ENCODE measurements around the gene POMGNT2.

POMGNT2 gene

DNA sequence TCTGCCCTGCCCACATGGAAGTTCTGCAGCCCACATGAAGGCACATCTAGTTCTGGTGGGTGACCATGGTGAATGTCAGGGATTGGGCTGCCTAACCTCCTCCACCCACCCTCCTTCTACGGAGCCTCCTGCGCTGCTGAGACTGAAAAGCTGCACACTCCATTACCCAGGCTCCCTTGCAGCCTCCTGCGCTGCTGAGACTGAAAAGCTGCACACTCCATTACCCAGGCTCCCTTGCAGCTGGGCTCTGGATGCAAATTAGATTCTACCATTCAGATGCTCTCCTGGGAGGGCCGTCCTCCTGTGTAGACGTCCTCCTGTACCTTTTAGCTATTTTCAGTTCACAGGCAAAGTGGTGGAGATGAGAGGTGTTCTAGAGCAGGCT is 32.1 kb downstream of the POMGNT2 start:
- H3K9ac ChIP-seq (ENCODE audit: low read length): no peak overlapping the region
- H2AFZ ChIP-seq (ENCODE audit: low read depth, low read length): no peak overlapping the region
- H4K8ac ChIP-seq (ENCODE audit: low read length): no peak overlapping the region
- no peaks in the 10 kb centered on the region for H3K36me3 ChIP-seq (ENCODE audit: control insufficient read depth in 1 of 2, insufficient read depth in 2 of 2, low read depth in 1 of 2, low read length in 2 of 2)
- H3K4me1 ChIP-seq (ENCODE audit: control insufficient read depth, insufficient read depth, low read depth, low read length): peaks cover 5% of the 10 kb centered on the region
- H2BK120ac ChIP-seq (ENCODE audit: low read depth, low read length): no peak overlapping the region
- H2AK5ac ChIP-seq (ENCODE audit: low read length, severe bottlenecking): no peak overlapping the region
- no peak overlapping the region for H3K27ac ChIP-seq (ENCODE audit: low read length, poor library complexity, severe bottlenecking)
- H3K14ac ChIP-seq (ENCODE audit: low read length in 2 of 2): no peak overlapping the region
- H2BK12ac ChIP-seq (ENCODE audit: low read length in 2 of 2): no peak overlapping the region
- no peak overlapping the region for H3K23ac ChIP-seq (ENCODE audit: low read length in 2 of 2)
- WGBS: 66% methylated on average over 5 of the region's 5 CpGs
- H3K18ac ChIP-seq (ENCODE audit: low read depth in 1 of 2, low read length in 2 of 2): no peak overlapping the region
- no peak for DNase-seq
- no peaks in the 10 kb centered on the region for H3K9me3 ChIP-seq (ENCODE audit: control insufficient read depth, low read length)
- peaks cover 10 to 18% of the 10 kb centered on the region in 2 experiments for H3K27me3 ChIP-seq (ENCODE audit: control insufficient read depth in 1 of 2, insufficient read depth in 1 of 2, low read length in 2 of 2)
- H4K91ac ChIP-seq (ENCODE audit: low read length): no peak overlapping the region
- no peak overlapping the region for H3K4me2 ChIP-seq (ENCODE audit: low read length, poor library complexity, severe bottlenecking)
- no peak overlapping the region for H2BK5ac ChIP-seq (ENCODE audit: low read depth, low read length, poor library complexity, severe bottlenecking)
- H3K79me1 ChIP-seq (replicated peaks; ENCODE audit: low read length, poor library complexity, severe bottlenecking): no peaks in the 10 kb centered on the region
- no peak overlapping the region for H2BK15ac ChIP-seq (ENCODE audit: low read depth, poor library complexity, severe bottlenecking)
- no peak overlapping the region for H3K4ac ChIP-seq (ENCODE audit: low read depth in 1 of 2, low read length in 2 of 2)
- H3K4me3 ChIP-seq (ENCODE audit: insufficient read depth in 1 of 2, low read depth in 1 of 2, low read length in 2 of 2): no peak overlapping the region

DNA sequence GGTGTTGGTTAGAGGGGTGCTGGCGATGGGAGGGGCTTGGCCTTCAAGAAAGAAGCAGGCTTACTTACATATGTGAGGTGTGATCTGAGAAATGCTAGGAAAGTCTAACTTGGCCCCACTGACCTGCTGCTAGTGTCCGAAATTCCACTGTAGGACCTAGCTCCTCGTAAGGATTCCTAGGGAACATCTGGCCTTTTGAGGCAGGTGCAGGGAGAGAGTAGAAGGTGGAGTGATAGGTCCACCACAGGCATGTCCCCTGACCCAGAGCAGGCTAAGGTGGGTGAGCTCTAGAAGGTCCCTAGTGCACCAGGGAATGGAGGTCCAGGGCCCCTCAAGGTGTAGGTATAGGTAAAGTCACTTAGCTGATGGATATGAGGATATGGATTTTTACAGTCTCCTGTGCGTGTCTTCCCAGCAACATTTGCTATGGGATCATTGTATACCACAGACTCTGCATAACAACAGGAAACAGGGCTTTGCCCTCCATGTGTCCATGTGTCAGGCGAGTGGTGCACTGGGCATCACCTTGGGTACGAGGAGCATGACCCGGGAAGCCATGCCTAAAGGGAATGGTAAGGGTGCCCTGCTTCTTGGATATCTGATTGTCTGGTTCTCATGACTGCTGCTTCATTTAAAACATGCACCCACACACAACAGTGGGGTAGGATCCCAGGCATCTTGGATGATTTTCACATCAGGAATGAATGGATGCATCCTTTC is 32.6 kb downstream of the POMGNT2 start:
- H3K18ac ChIP-seq (ENCODE audit: low read depth in 1 of 2, low read length in 2 of 2): no peak overlapping the region
- peaks cover 5% of the 10 kb centered on the region for H3K4me1 ChIP-seq (ENCODE audit: control insufficient read depth, insufficient read depth, low read depth, low read length)
- no peaks in the 10 kb centered on the region for H3K79me1 ChIP-seq (replicated peaks; ENCODE audit: low read length, poor library complexity, severe bottlenecking)
- H3K9ac ChIP-seq (ENCODE audit: low read length): no peak overlapping the region
- H3K4me2 ChIP-seq (ENCODE audit: low read length, poor library complexity, severe bottlenecking): no peak overlapping the region
- H2BK12ac ChIP-seq (ENCODE audit: low read length in 2 of 2): no peak overlapping the region
- no peak overlapping the region for H4K91ac ChIP-seq (ENCODE audit: low read length)
- H3K23ac ChIP-seq (ENCODE audit: low read length in 2 of 2): no peak overlapping the region
- H2BK120ac ChIP-seq (ENCODE audit: low read depth, low read length): no peak overlapping the region
- no peaks in the 10 kb centered on the region for H3K9me3 ChIP-seq (ENCODE audit: control insufficient read depth, low read length)
- H2BK5ac ChIP-seq (ENCODE audit: low read depth, low read length, poor library complexity, severe bottlenecking): no peak overlapping the region
- no peak overlapping the region for H4K8ac ChIP-seq (ENCODE audit: low read length)
- H3K27me3 ChIP-seq (ENCODE audit: control insufficient read depth in 1 of 2, insufficient read depth in 1 of 2, low read length in 2 of 2): peaks cover 10 to 18% of the 10 kb centered on the region in 2 experiments
- DNase-seq: no peak
- no peak overlapping the region for H2AK5ac ChIP-seq (ENCODE audit: low read length, severe bottlenecking)
- H3K4me3 ChIP-seq (ENCODE audit: insufficient read depth in 1 of 2, low read depth in 1 of 2, low read length in 2 of 2): no peak overlapping the region
- no peaks in the 10 kb centered on the region for H3K36me3 ChIP-seq (ENCODE audit: control insufficient read depth in 1 of 2, insufficient read depth in 2 of 2, low read depth in 1 of 2, low read length in 2 of 2)
- no peak overlapping the region for H2BK15ac ChIP-seq (ENCODE audit: low read depth, poor library complexity, severe bottlenecking)
- WGBS: 82% methylated on average over 7 of the region's 7 CpGs
- H3K14ac ChIP-seq (ENCODE audit: low read length in 2 of 2): no peak overlapping the region
- no peak overlapping the region for H3K27ac ChIP-seq (ENCODE audit: low read length, poor library complexity, severe bottlenecking)
- no peak overlapping the region for H2AFZ ChIP-seq (ENCODE audit: low read depth, low read length)
- H3K4ac ChIP-seq (ENCODE audit: low read depth in 1 of 2, low read length in 2 of 2): no peak overlapping the region

DNA sequence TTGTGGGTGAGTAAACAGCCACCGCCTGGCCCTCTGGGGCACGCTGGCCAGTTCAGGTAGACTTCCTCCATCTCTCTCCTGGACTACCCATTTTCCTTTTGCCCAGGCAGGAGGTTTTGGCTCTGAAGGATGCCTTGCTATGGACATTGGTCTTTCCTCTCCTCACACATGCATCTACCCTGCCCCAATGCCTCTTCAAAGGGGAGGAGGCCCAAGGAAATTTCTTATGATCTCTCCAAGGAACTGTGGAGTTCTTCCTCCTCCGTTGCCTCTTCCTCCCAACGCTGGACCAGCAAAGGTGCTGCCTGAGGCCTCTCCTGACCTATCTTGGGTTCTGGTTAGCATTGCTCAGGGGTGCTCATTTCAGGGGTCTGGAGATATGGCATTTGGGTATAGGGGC is 33.5 kb downstream of the POMGNT2 start:
- Histone ChIP-seq H2BK120ac (ENCODE audit: low read depth, low read length) (no peak overlapping the region), H3K4me1 (ENCODE audit: control insufficient read depth, insufficient read depth, low read depth, low read length) (peaks cover 5% of the 10 kb centered on the region), H3K36me3 (ENCODE audit: control insufficient read depth in 1 of 2, insufficient read depth in 2 of 2, low read depth in 1 of 2, low read length in 2 of 2) (no peaks in the 10 kb centered on the region), H3K9me3 (ENCODE audit: control insufficient read depth, low read length) (no peaks in the 10 kb centered on the region), H3K4ac (ENCODE audit: low read depth in 1 of 2, low read length in 2 of 2) (no peak overlapping the region), H2AK5ac (ENCODE audit: low read length, severe bottlenecking) (no peak overlapping the region), H3K14ac (ENCODE audit: low read length in 2 of 2) (no peak overlapping the region), H3K23ac (ENCODE audit: low read length in 2 of 2) (no peak overlapping the region), H4K8ac (ENCODE audit: low read length) (no peak overlapping the region), H3K27ac (ENCODE audit: low read length, poor library complexity, severe bottlenecking) (no peak overlapping the region), H3K4me2 (ENCODE audit: low read length, poor library complexity, severe bottlenecking) (no peak overlapping the region), H2AFZ (ENCODE audit: low read depth, low read length) (no peak overlapping the region), H2BK5ac (ENCODE audit: low read depth, low read length, poor library complexity, severe bottlenecking) (no peak overlapping the region), H3K27me3 (ENCODE audit: control insufficient read depth in 1 of 2, insufficient read depth in 1 of 2, low read length in 2 of 2) (peaks cover 10 to 18% of the 10 kb centered on the region in 2 experiments), H3K79me1 (replicated peaks; ENCODE audit: low read length, poor library complexity, severe bottlenecking) (no peaks in the 10 kb centered on the region), H2BK15ac (ENCODE audit: low read depth, poor library complexity, severe bottlenecking) (no peak overlapping the region), H3K4me3 (ENCODE audit: insufficient read depth in 1 of 2, low read depth in 1 of 2, low read length in 2 of 2) (no peak overlapping the region), H3K18ac (ENCODE audit: low read depth in 1 of 2, low read length in 2 of 2) (no peak overlapping the region), H4K91ac (ENCODE audit: low read length) (no peak overlapping the region), H2BK12ac (ENCODE audit: low read length in 2 of 2) (no peak overlapping the region), H3K9ac (ENCODE audit: low read length) (no peak overlapping the region)
- WGBS: 85% methylated on average over 4 of the region's 4 CpGs
- no peak for DNase-seq

DNA sequence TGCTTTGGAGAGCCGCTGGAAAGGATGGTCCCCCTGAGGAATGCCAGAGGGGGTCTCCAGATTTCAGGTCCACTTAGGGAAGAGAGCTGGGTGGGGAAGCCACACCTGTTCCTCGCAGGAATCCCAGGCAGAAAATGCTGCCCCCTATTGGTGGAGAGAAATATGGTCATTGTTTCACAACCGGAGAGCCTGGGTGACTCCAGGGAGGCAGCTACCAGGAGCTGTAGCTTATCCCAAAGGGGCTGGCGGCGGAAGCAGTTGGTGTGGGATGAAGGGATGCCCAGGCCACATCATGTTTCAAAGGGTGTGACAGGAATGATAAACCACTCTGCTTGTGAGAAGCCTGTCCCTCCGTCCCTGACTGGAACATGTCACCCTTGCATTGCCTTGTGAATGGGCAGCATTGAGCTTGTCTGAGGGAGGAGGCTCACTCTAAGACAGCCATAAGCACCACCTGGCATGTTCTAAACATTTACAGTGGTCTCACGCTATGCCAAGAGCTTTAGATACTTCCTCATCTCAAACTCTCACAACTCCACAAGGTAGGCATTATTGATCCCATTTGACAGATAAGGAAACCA is 34.5 kb downstream of the POMGNT2 start:
- Histone ChIP-seq H3K23ac (ENCODE audit: low read length in 2 of 2) (no peak overlapping the region), H2BK5ac (ENCODE audit: low read depth, low read length, poor library complexity, severe bottlenecking) (no peak overlapping the region), H3K4me3 (ENCODE audit: insufficient read depth in 1 of 2, low read depth in 1 of 2, low read length in 2 of 2) (no peak overlapping the region), H3K9ac (ENCODE audit: low read length) (no peak overlapping the region), H2AK5ac (ENCODE audit: low read length, severe bottlenecking) (no peak overlapping the region), H3K27ac (ENCODE audit: low read length, poor library complexity, severe bottlenecking) (no peak overlapping the region), H3K4me1 (ENCODE audit: control insufficient read depth, insufficient read depth, low read depth, low read length) (peaks cover 5% of the 10 kb centered on the region), H3K14ac (ENCODE audit: low read length in 2 of 2) (no peak overlapping the region), H3K79me1 (replicated peaks; ENCODE audit: low read length, poor library complexity, severe bottlenecking) (no peaks in the 10 kb centered on the region), H2AFZ (ENCODE audit: low read depth, low read length) (no peak overlapping the region), H2BK12ac (ENCODE audit: low read length in 2 of 2) (no peak overlapping the region), H3K27me3 (ENCODE audit: control insufficient read depth in 1 of 2, insufficient read depth in 1 of 2, low read length in 2 of 2) (peaks cover 10 to 18% of the 10 kb centered on the region in 2 experiments), H3K36me3 (ENCODE audit: control insufficient read depth in 1 of 2, insufficient read depth in 2 of 2, low read depth in 1 of 2, low read length in 2 of 2) (no peaks in the 10 kb centered on the region), H4K8ac (ENCODE audit: low read length) (no peak overlapping the region), H3K4me2 (ENCODE audit: low read length, poor library complexity, severe bottlenecking) (no peak overlapping the region), H3K9me3 (ENCODE audit: control insufficient read depth, low read length) (no peaks in the 10 kb centered on the region), H3K18ac (ENCODE audit: low read depth in 1 of 2, low read length in 2 of 2) (no peak overlapping the region), H2BK120ac (ENCODE audit: low read depth, low read length) (no peak overlapping the region), H2BK15ac (ENCODE audit: low read depth, poor library complexity, severe bottlenecking) (no peak overlapping the region), H4K91ac (ENCODE audit: low read length) (no peak overlapping the region), H3K4ac (ENCODE audit: low read depth in 1 of 2, low read length in 2 of 2) (no peak overlapping the region)
- no peak for DNase-seq
- 43% methylated on average over 6 of the region's 7 CpGs for WGBS
